Thyroid gland (tissue), 4 donors: Measurements from ENCODE around the gene DIAPH1.

ENCODE experiments used
- CTCF ChIP-seq, 6 experiments: fragments of 200-600 bp in 3 of 6; fragments of 450-650 bp in 3 of 6; sonication (generic) in 3 of 6; IDR thresholded peaks; one replicate each; pipeline ENCODE4 v1.5.1; 2016 to 2019; ENCODE audit warnings: antibody characterized with exemption in 6 of 6, mild to moderate bottlenecking in 2 of 6, inconsistent platforms in 1 of 6, moderate library complexity in 1 of 6
- POLR2A ChIP-seq, 2 donors: fragments of 450-650 bp; IDR thresholded peaks; one replicate each; pipeline ENCODE4 v1.6.1; 2017; ENCODE audit warnings: antibody characterized with exemption in 2 of 2, mild to moderate bottlenecking in 2 of 2, moderate library complexity in 1 of 2

- TF ChIP-seq CTCF (IDR thresholded peaks at IDR 0.05): no peak
- no peak for TF ChIP-seq POLR2A (IDR thresholded peaks at IDR 0.05)
These were observed 4.4 kb upstream of the DIAPH1 start for GRCh38 chr5:141623186-141623585.
